ENCODE data around the gene FTO. TPM values are rescaled to one million over a fixed set of nuclear protein-coding genes. Genes with fewer than 3 reads are reported as not detected.

Gene FTO
- total RNA-seq, 1 donor from 2014 or later, result 70.5 TPM

DNA sequence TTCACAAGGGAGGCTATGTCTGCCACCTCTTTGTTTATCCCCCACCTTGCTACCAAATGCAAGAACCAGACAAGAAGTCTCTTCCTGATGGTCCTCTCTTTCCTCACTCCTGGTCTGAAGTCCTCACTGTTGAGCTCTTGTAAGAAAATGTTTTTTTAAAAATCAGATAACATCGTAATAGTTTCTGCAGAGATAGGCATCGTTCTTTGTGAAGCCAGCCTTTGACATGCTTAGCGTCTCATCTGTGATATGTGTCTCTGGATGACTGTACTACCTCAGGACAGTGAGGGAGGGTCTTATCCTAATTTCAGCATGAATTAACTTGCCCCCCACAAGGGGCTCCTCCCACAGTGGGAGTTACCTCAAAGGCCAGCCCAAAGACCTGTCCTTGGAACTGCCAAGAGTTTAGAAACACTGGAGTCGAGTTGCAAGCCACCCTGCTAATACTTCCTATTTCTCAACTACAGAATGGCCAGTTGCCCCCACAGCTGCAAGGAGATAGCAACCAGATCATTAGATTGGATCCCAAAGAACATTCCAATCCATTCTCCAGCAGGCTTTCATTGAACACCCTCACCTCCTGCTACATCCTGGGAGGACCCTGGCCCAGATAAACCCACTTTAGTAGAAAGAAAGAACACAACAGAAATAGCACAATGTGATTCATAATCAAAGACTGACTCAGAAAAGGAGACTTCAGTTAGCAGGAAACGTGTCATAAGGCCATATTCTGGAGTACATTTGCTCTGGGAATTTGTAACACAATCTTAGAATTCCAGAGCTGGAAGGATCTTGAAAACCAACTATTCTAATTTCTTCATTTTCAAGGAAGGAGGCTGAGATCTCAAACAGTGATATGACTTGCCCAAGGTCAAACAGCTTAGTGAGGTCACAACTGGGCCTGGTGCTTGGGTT is 431.7 kb downstream of the FTO start:
- Histone ChIP-seq H3K9me3 (no peaks in the 10 kb centered on the region), H3K4me3 (no peak overlapping the region), H3K36me3 (no peaks in the 10 kb centered on the region), H3K27me3 (no peaks in the 10 kb centered on the region), H3K4me1 (no peaks in the 10 kb centered on the region), H3K27ac (no peak overlapping the region)
- TF ChIP-seq POLR2A (IDR thresholded peaks at IDR 0.05), result no peak
- DNase-seq (ENCODE audit: extremely low spot score in 2 of 2), result no peak
- intact Hi-C loops (cut with DNase I), result no loop called here

DNA sequence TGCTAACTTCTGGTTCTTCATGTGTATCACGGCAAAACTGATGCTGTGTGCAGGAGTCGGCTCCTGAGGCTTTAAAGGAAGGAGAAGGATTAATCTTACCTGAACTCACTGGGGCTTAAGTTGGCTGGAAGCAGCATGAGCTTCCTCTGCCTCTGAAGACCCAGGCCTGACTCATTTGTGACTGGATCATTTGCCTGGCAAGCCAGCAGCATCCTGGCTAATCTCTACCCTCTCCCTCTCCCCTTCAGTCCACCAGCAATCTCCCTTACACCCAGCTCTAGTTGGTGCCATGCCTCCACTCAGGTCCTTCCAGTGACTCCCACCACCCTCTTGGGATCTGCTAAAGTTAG is 432.3 kb downstream of the FTO start:
- no peaks in the 10 kb centered on the region for H3K4me1 ChIP-seq

DNA sequence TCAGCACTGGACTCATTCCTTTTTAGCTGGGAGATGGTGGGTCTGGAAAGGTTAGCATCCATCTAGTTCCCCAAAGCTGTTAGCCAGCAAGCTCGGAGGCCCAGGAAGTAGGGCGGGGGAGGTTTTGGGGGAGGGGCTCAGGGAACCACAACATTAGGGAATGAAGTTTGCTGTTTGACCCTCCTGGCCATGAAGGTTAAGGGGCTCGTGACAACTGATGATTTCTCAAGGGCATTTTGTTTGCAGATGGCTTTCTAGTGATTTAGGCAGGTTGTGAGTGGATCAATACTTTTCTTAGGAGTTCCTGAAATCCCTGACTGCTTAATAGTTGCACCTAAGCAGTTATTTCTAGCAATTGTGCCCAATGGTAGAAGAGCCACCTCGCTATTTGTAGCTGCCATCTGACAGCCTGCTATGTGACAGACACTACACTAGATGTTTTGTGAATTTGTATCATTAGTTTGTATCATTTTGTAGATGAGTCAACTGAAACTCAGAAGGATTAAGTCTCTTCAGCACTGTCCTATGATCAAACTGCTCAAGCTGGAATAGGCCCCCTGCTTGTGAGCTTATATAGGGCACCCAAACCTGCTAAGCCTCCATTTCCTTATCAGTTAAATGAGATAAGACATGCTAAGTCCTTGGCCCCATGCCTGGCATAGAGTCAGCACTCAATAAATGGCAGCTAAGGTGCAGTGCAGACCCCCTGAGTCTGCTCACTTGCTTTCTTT is 436.3 kb downstream of the FTO start:
- no peaks in the 10 kb centered on the region for H3K27me3 ChIP-seq
- no peak for TF ChIP-seq POLR2AphosphoS5 (IDR thresholded peaks at IDR 0.05; ENCODE audit: insufficient read depth in 1 of 2, low read depth in 1 of 2)
- TF ChIP-seq, protein P1, sequence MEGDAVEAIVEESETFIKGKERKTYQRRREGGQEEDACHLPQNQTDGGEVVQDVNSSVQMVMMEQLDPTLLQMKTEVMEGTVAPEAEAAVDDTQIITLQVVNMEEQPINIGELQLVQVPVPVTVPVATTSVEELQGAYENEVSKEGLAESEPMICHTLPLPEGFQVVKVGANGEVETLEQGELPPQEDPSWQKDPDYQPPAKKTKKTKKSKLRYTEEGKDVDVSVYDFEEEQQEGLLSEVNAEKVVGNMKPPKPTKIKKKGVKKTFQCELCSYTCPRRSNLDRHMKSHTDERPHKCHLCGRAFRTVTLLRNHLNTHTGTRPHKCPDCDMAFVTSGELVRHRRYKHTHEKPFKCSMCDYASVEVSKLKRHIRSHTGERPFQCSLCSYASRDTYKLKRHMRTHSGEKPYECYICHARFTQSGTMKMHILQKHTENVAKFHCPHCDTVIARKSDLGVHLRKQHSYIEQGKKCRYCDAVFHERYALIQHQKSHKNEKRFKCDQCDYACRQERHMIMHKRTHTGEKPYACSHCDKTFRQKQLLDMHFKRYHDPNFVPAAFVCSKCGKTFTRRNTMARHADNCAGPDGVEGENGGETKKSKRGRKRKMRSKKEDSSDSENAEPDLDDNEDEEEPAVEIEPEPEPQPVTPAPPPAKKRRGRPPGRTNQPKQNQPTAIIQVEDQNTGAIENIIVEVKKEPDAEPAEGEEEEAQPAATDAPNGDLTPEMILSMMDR (IDR thresholded peaks at IDR 0.05), result no peak
- TF ChIP-seq POLR2A (IDR thresholded peaks at IDR 0.05), result no peak
- DNase-seq (ENCODE audit: extremely low spot score in 2 of 2), result no peak
- intact Hi-C loops (cut with DNase I), result no loop called here
- no peak overlapping the region for H3K4me3 ChIP-seq
- H3K27ac ChIP-seq, result no peak overlapping the region
- no peaks in the 10 kb centered on the region for H3K36me3 ChIP-seq
- H3K9me3 ChIP-seq, result no peaks in the 10 kb centered on the region
- H3K4me1 ChIP-seq, result no peaks in the 10 kb centered on the region

More for the DNA sequence above, 432.3 kb downstream of the FTO start:
- H3K27me3 ChIP-seq, result no peaks in the 10 kb centered on the region
- intact Hi-C loops (cut with DNase I), result no loop called here
- no peak for DNase-seq (ENCODE audit: extremely low spot score in 2 of 2)
- no peak overlapping the region for H3K27ac ChIP-seq
- H3K4me3 ChIP-seq, result no peak overlapping the region
- H3K9me3 ChIP-seq, result no peaks in the 10 kb centered on the region
- TF ChIP-seq, protein P1 (IDR thresholded peaks at IDR 0.05), result no peak
- TF ChIP-seq POLR2A (IDR thresholded peaks at IDR 0.05) (no peak), POLR2AphosphoS5 (IDR thresholded peaks at IDR 0.05; ENCODE audit: insufficient read depth in 1 of 2, low read depth in 1 of 2) (no peak)
- no peaks in the 10 kb centered on the region for H3K36me3 ChIP-seq

DNA sequence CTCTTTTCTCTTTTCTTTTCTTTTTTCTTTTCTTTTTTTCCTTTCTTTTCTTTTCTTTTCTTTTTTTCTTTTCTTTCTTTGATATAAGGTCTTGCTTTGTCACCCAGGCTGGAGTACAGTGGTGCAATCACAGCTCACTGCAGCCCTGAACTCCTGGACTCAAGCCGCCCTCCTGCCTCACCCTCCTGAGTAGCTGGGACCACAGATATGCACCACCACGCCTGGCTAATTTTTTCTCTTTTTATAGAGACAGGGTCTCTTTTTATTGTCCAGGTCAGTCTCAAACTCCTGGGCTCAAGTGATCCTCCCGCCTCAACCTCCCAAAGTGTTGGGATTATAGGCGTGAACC is 436.8 kb downstream of the FTO start:
- H3K36me3 ChIP-seq, result no peaks in the 10 kb centered on the region
- no peaks in the 10 kb centered on the region for H3K9me3 ChIP-seq
- no peak for DNase-seq (ENCODE audit: extremely low spot score in 2 of 2)
- no peaks in the 10 kb centered on the region for H3K4me1 ChIP-seq
- H3K4me3 ChIP-seq, result no peak overlapping the region
- no peaks in the 10 kb centered on the region for H3K27me3 ChIP-seq
- TF ChIP-seq, protein P1 (IDR thresholded peaks at IDR 0.05), result no peak
- TF ChIP-seq POLR2AphosphoS5 (IDR thresholded peaks at IDR 0.05; ENCODE audit: insufficient read depth in 1 of 2, low read depth in 1 of 2) (no peak), POLR2A (IDR thresholded peaks at IDR 0.05) (no peak)
- intact Hi-C loops (cut with DNase I), result no loop called here
- H3K27ac ChIP-seq, result no peak overlapping the region

DNA sequence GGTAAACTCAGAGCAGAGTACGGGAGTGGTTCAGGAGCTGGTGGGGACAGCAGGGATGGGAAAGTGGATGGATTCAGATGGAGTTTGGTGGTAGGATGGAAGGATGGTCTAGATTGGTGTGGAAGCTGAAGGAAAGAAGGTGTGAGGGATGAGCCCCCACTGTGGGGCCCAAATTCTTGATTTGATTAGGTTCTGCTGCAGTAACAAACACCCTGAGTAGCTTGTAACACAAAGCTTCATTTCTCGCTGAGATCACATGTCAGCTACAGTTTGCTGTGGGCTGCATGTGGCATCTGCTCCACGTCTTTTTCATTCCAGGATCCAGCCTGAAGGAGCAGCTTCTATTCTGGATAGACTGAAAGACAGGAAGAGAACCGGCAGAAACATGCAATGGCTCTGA is 438.8 kb downstream of the FTO start:
- no peaks in the 10 kb centered on the region for H3K4me1 ChIP-seq
- no peak overlapping the region for H3K4me3 ChIP-seq
- DNase-seq (ENCODE audit: extremely low spot score in 2 of 2), result no peak
- H3K27me3 ChIP-seq, result no peaks in the 10 kb centered on the region
- H3K9me3 ChIP-seq, result no peaks in the 10 kb centered on the region
- no peaks in the 10 kb centered on the region for H3K36me3 ChIP-seq
- no peak overlapping the region for H3K27ac ChIP-seq
- TF ChIP-seq, protein P1 (IDR thresholded peaks at IDR 0.05), result no peak
- no peak for TF ChIP-seq POLR2A (IDR thresholded peaks at IDR 0.05)
- intact Hi-C loops (cut with DNase I), result no loop called here
